Stimulated activated naive CD8-positive, alpha-beta T cell treated with anti-CD3 and anti-CD28 coated beads, Interleukin-15, amount 100 ng/mL, for 72 hours (primary cell): Measurements from ENCODE around the gene NEGR1.
A peak's percentile ranks its signal among the peaks of the same experiment; 100 is the strongest.

Experiments used
- ATAC-seq: fragments of 150-1000 bp; cut with Tn5 transposase; 2 replicates; pipeline ENCODE4 v1.10.0; 2021; ENCODE audit warnings: mild to moderate bottlenecking, moderate library complexity
- DNase-seq, 2 donors: peaks; one replicate each; pipeline ENCODE4 v3.0.0; 2021 to 2022
- H3K27ac Mint-ChIP-seq, 2 donors: one replicate each; pipeline ENCODE4 v1.8.0; 2022; ENCODE audit warnings: mild to moderate bottlenecking in 2 of 2, mixed read lengths in 2 of 2, moderate library complexity in 2 of 2
- H3K27me3 Mint-ChIP-seq: one replicate; pipeline ENCODE4 v1.8.0; 2022; ENCODE audit warnings: mixed read lengths
- H3K4me1 Mint-ChIP-seq: one replicate; pipeline ENCODE4 v1.8.0; 2022; ENCODE audit warnings: mild to moderate bottlenecking, mixed read lengths
- H3K4me3 Mint-ChIP-seq, 2 donors: one replicate each; pipeline ENCODE4 v1.8.0; 2022; ENCODE audit warnings: mild to moderate bottlenecking in 2 of 2, mixed read lengths in 2 of 2, moderate library complexity in 1 of 2
- H3K9me3 Mint-ChIP-seq, 2 donors: one replicate each; pipeline ENCODE4 v1.8.0; 2022; ENCODE audit warnings: mixed read lengths in 2 of 2

NEGR1 gene

GRCh38 chr1:71533950-71534349 lies 748.4 kb downstream of the NEGR1 start:
- Mint-ChIP-seq H3K4me3 (no peak overlapping the region), H3K27ac (no peak overlapping the region), H3K27me3 (no peaks in the 10 kb centered on the region), H3K9me3 (peaks cover 0 to 5% of the 10 kb centered on the region in 2 donors), H3K4me1 (no peaks in the 10 kb centered on the region)
- DNase-seq (no peak), ATAC-seq (no peak)

GRCh38 chr1:71532343-71532742 lies 750.0 kb downstream of the NEGR1 start:
- Mint-ChIP-seq H3K4me1 (no peaks in the 10 kb centered on the region), H3K9me3 (peaks cover 0 to 5% of the 10 kb centered on the region in 2 donors), H3K4me3 (no peak overlapping the region), H3K27me3 (no peaks in the 10 kb centered on the region), H3K27ac (no peak overlapping the region)
- ATAC-seq (no peak), DNase-seq (no peak)

DNA sequence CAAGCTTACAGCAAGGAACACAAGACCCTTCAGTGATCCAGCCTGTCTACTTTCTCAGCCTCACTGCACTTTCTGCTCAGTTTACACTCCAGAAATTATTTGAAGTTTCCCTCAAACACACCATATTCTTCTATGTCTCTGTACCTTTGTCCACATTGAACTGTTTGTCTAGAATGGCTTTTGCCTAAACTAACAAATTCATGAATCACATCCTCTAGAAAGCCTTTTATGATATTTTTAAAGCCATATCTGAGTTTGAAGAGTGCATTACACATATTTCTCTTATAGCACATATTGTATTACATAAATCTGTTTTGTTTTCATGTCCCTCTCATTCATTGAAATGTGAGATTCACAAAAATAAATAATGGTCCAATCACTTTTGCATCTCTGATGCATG lies 755.5 kb downstream of the NEGR1 start:
- H3K27ac Mint-ChIP-seq = no peak overlapping the region
- DNase-seq (no peak), ATAC-seq (no peak)
- H3K27me3 Mint-ChIP-seq = no peaks in the 10 kb centered on the region
- H3K4me3 Mint-ChIP-seq = no peak overlapping the region
- no peaks in the 10 kb centered on the region for H3K4me1 Mint-ChIP-seq
- H3K9me3 Mint-ChIP-seq = no peaks in the 10 kb centered on the region

DNA sequence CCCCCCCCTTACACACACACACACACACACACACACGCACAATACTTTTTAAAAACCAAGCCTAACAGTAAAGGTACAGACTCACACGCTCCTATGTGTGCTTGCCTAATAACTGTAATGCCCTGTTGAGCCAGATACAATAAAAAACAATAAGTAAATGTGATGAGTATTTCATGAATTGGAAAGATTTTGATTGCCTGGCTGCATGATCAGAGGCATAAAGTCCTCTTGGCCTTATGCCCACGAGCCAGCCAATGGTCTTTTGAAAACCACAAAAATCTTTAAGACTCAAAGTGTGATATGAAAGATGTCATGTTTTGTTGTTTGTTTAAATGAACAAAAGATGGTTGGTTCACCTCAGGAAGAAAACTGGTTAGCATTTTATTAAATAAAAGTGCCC lies 759.6 kb downstream of the NEGR1 start:
- no peak overlapping the region for H3K4me3 Mint-ChIP-seq
- no peak for ATAC-seq
- H3K4me1 Mint-ChIP-seq = no peaks in the 10 kb centered on the region
- H3K27me3 Mint-ChIP-seq = no peaks in the 10 kb centered on the region
- no peak for DNase-seq
- no peak overlapping the region for H3K27ac Mint-ChIP-seq
- H3K9me3 Mint-ChIP-seq = no peaks in the 10 kb centered on the region

- ATAC-seq = no peak
- Mint-ChIP-seq H3K27me3 (no peaks in the 10 kb centered on the region), H3K27ac (no peak overlapping the region), H3K4me1 (no peaks in the 10 kb centered on the region), H3K4me3 (no peak overlapping the region), H3K9me3 (no peaks in the 10 kb centered on the region)
- DNase-seq = peak in 1 of 2 donors; percentile 9
These were observed 760.6 kb downstream of the NEGR1 start for GRCh38 chr1:71521655-71522264.

- H3K27me3 Mint-ChIP-seq = no peaks in the 10 kb centered on the region
- ATAC-seq (no peak), DNase-seq (no peak)
- no peaks in the 10 kb centered on the region for H3K4me1 Mint-ChIP-seq
- peak overlapping the region in 1 of 2 donors; percentile 46 for H3K27ac Mint-ChIP-seq
- no peak overlapping the region for H3K4me3 Mint-ChIP-seq
- H3K9me3 Mint-ChIP-seq = no peaks in the 10 kb centered on the region
These were observed 770.8 kb downstream of the NEGR1 start for GRCh38 chr1:71511505-71511904.

- no peak for ATAC-seq
- no peak overlapping the region for H3K27ac Mint-ChIP-seq
These were observed 771.6 kb downstream of the NEGR1 start for GRCh38 chr1:71510725-71511124.

GRCh38 chr1:71509051-71509595 lies 773.2 kb downstream of the NEGR1 start:
- H3K9me3 Mint-ChIP-seq = no peaks in the 10 kb centered on the region
- H3K4me1 Mint-ChIP-seq = no peaks in the 10 kb centered on the region
- no peak overlapping the region for H3K4me3 Mint-ChIP-seq
- DNase-seq (no peak), ATAC-seq (no peak)
- H3K27ac Mint-ChIP-seq = no peak overlapping the region
- H3K27me3 Mint-ChIP-seq = no peaks in the 10 kb centered on the region

More at GRCh38 chr1:71510725-71511124, 771.6 kb downstream of the NEGR1 start:
- no peaks in the 10 kb centered on the region for H3K27me3 Mint-ChIP-seq
- no peak for DNase-seq
- H3K4me3 Mint-ChIP-seq = no peak overlapping the region
- no peaks in the 10 kb centered on the region for H3K9me3 Mint-ChIP-seq
- H3K4me1 Mint-ChIP-seq = no peaks in the 10 kb centered on the region

GRCh38 chr1:71502006-71502405 lies 780.3 kb downstream of the NEGR1 start:
- DNase-seq = no peak
- Mint-ChIP-seq H3K27ac (no peak overlapping the region), H3K27me3 (no peaks in the 10 kb centered on the region), H3K4me1 (no peaks in the 10 kb centered on the region), H3K4me3 (no peak overlapping the region), H3K9me3 (peaks cover 0 to 10% of the 10 kb centered on the region in 2 donors)
- ATAC-seq = no peak

- DNase-seq (no peak), ATAC-seq (no peak)
- peaks cover 5 to 6% of the 10 kb centered on the region in 2 donors for H3K9me3 Mint-ChIP-seq
- no peaks in the 10 kb centered on the region for H3K27me3 Mint-ChIP-seq
- H3K27ac Mint-ChIP-seq = no peak overlapping the region
- H3K4me1 Mint-ChIP-seq = no peaks in the 10 kb centered on the region
- no peak overlapping the region for H3K4me3 Mint-ChIP-seq
These were observed 783.8 kb downstream of the NEGR1 start for GRCh38 chr1:71498542-71498941.

DNA sequence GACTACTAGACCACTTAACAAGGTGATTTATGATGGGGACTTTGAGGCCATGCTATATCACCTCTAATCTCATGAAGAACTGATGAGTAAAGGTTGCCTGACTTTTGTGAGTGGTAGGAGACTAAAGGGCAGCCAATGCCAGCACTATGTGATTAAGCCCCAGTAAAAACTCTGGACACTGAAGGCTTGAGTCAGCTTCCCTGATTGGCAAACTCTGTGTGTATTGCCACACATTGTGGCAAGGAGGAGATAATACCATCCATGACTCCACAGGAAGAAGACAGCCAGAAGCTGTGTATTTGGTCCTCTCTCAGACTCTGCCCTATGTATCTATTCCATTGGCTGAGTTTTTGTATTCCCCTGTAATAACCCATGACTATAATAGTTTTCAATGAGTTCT lies 788.2 kb downstream of the NEGR1 start:
- no peak for DNase-seq
- no peaks in the 10 kb centered on the region for H3K27me3 Mint-ChIP-seq
- H3K4me3 Mint-ChIP-seq = no peak overlapping the region
- no peak overlapping the region for H3K27ac Mint-ChIP-seq
- peaks cover 0 to 5% of the 10 kb centered on the region in 2 donors for H3K9me3 Mint-ChIP-seq
- no peaks in the 10 kb centered on the region for H3K4me1 Mint-ChIP-seq
- no peak for ATAC-seq

- DNase-seq (no peak), ATAC-seq (no peak)
- H3K4me3 Mint-ChIP-seq = no peak overlapping the region
- H3K9me3 Mint-ChIP-seq = peaks cover 0 to 5% of the 10 kb centered on the region in 2 donors
- no peaks in the 10 kb centered on the region for H3K27me3 Mint-ChIP-seq
- no peaks in the 10 kb centered on the region for H3K4me1 Mint-ChIP-seq
- no peak overlapping the region for H3K27ac Mint-ChIP-seq
These were observed 789.9 kb downstream of the NEGR1 start for GRCh38 chr1:71492298-71493041.

GRCh38 chr1:71490432-71490831 lies 791.9 kb downstream of the NEGR1 start:
- Mint-ChIP-seq H3K27ac (no peak overlapping the region), H3K27me3 (no peaks in the 10 kb centered on the region), H3K4me3 (no peak overlapping the region), H3K9me3 (peaks cover 0 to 5% of the 10 kb centered on the region in 2 donors), H3K4me1 (no peaks in the 10 kb centered on the region)
- no peak for DNase-seq
- ATAC-seq = no peak

DNA sequence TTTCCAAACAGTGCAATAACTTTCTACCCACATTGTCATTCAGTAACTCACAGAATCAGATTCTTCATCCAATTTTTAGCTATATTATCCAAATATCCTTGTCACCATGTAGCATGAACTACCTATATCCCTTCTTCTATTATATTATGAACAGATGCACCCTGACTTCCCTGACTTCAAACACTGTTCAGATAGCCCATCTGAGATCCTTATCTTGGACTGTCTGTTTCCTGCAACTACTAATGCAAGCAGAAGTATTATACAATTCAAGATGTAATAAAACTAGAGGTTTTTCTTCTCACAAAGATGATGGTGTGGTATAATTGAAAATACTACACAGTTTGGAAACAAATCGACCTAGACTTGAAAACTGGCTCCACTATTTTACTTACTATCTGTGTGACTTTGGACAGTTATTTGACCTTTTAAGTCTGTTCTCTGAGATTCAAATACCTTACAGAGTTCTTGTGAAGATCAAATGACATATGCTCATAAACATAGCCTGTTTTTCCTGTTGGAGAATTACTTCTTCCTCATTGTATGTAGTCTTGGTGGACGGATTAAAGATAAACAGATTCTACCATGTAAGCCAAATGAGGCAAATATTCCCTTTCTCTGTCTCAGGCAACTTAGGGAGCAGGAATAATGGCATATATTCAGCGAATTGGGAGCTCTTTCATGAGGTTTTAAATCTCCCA lies 793.6 kb downstream of the NEGR1 start:
- Mint-ChIP-seq H3K9me3 (peaks cover 0 to 1% of the 10 kb centered on the region in 2 donors), H3K4me1 (no peaks in the 10 kb centered on the region), H3K4me3 (no peak overlapping the region), H3K27ac (no peak overlapping the region), H3K27me3 (no peaks in the 10 kb centered on the region)
- no peak for ATAC-seq
- no peak for DNase-seq

DNA sequence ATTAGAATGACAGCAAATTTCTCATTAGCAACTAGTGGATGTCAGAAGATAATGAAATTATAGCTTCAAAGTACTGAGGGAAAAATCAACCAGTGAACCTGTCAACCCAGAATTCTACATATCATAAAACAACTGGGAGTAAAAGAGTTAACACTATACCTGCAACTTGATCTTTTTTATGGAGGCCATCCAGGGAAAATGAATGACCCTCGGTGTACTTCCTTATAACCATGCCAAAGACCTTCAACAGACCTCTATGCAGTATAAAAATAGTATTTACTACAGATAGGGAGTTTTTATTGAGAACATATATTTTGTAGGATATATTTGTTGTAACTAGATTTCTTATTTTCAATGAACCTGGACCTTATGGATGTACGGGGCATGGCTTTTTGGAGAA lies 809.0 kb downstream of the NEGR1 start:
- no peak for DNase-seq
- Mint-ChIP-seq H3K9me3 (no peaks in the 10 kb centered on the region), H3K27ac (no peak overlapping the region), H3K4me3 (no peak overlapping the region), H3K27me3 (no peaks in the 10 kb centered on the region), H3K4me1 (no peaks in the 10 kb centered on the region)
- ATAC-seq = no peak

- DNase-seq = no peak
- Mint-ChIP-seq H3K27ac (no peak overlapping the region), H3K4me3 (no peak overlapping the region), H3K4me1 (no peaks in the 10 kb centered on the region), H3K9me3 (peaks cover 0 to 5% of the 10 kb centered on the region in 2 donors), H3K27me3 (no peaks in the 10 kb centered on the region)
- no peak for ATAC-seq
These were observed 817.2 kb downstream of the NEGR1 start for GRCh38 chr1:71465093-71465492.
